HFFc6 (cell line): Measurements from ENCODE around the gene SEPTIN8. TPM values are rescaled to one million over a fixed set of nuclear protein-coding genes. Genes with fewer than 3 reads are reported as not detected.
A peak's percentile ranks its signal among the peaks of the same experiment; 100 is the strongest.

Source experiments
- DNase-seq: peaks from one replicate; pipeline ENCODE4 v3.0.0-alpha.2; 2018
- H3K27ac Mint-ChIP-seq: 2 replicates; pipeline ENCODE4 v1.8.0; 2020; ENCODE audit warnings: mild to moderate bottlenecking, mixed read lengths
- H3K27me3 Mint-ChIP-seq: 2 replicates; pipeline ENCODE4 v1.8.0; 2021; ENCODE audit warnings: mild to moderate bottlenecking, moderate library complexity, mixed read lengths; ENCODE audit not compliant: insufficient read depth
- H3K36me3 Mint-ChIP-seq: 2 replicates; pipeline ENCODE4 v1.8.0; 2021; ENCODE audit warnings: low read depth, mixed read lengths
- H3K4me1 Mint-ChIP-seq: 2 replicates; pipeline ENCODE4 v1.8.0; 2020; ENCODE audit warnings: low read depth, mixed read lengths
- H3K4me3 Mint-ChIP-seq: 2 replicates; pipeline ENCODE4 v1.8.0; 2020; ENCODE audit warnings: mild to moderate bottlenecking, moderate library complexity, mixed read lengths
- H3K9me3 Mint-ChIP-seq: 2 replicates; pipeline ENCODE4 v1.8.0; 2020; ENCODE audit warnings: mild to moderate bottlenecking, mixed read lengths
- CTCF ChIP-seq: fragments of 200-600 bp; sonication (generic); IDR thresholded peaks from 2 replicates; pipeline ENCODE4 v1.5.0; 2021; ENCODE audit warnings: antibody characterized with exemption, mild to moderate bottlenecking
- total RNA-seq, 6 experiments: library from RNA; stranded (reverse); fragmentation: NEBNext Ultra II Directional; extraction: Animal tissue kit (Norgen Biotek cat#: 25700); gene quantifications; 2 replicates in 1 of 6; 3 replicates in 5 of 6; pipeline ENCODE4 v1.2.3, GENCODE V29; 2021

The SEPTIN8 gene
- total RNA-seq, 6 experiments from 2014 or later, result 53.9 to 67.1 (median 59.2) TPM

- no peak overlapping the region for H3K27ac Mint-ChIP-seq
- no peak overlapping the region for H3K4me3 Mint-ChIP-seq
- DNase-seq, result no peak
- peaks cover 1% of the 10 kb centered on the region; the same call in 1 of the 2 replicates for H3K27me3 Mint-ChIP-seq
- H3K36me3 Mint-ChIP-seq, result no peaks in the 10 kb centered on the region
- H3K4me1 Mint-ChIP-seq, result peaks cover 6% of the 10 kb centered on the region
- no peak for TF ChIP-seq CTCF
- H3K9me3 Mint-ChIP-seq, result no peaks in the 10 kb centered on the region
These were observed 46.5 kb upstream of the SEPTIN8 start for GRCh38 chr5:132823481-132824050.

DNA sequence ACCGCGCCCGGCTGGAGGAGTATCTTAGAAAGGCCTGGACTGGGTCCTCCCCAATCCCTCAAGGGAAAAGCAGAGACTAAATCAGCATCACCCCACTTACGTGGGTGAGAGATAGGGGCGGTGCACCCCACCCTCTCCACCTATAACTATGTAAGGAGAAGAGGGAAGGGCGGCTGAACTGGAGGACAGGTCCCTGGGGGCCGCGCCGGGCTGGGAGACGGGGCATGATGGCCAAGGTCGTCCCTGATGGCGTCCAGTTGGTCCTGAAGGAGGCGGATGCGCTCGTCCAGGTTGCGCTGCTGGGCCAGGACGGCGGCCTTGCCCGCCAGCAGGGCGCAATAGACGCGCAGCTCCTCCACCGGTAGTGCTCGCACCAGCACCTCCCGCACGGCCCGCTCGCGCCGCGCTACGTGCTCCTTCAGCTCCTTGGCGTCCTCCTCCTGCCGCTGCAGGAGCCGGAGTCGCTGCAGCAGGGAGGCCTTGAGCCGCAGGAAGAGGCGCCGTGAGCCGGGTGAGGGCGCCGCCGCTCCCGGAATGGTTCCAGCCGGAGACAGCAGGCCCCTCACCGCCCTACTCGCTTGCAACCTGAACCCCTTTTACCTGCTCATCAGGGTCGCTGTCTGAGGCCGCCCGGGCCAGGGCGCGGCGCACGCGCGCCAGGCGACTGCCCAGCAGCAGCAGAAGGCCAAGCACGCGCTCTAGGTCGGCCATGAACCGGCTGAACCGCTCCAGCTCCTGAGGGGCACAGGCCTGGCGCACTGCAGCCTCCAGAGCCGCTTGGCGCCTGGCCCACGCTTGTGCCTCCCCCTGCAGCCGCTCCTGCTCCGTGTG lies 45.8 kb upstream of the SEPTIN8 start:
- Mint-ChIP-seq H3K27ac (no peak overlapping the region), H3K36me3 (no peaks in the 10 kb centered on the region), H3K9me3 (no peaks in the 10 kb centered on the region), H3K27me3 (peaks cover 1% of the 10 kb centered on the region; the same call in 1 of the 2 replicates), H3K4me3 (no peak overlapping the region), H3K4me1 (peaks cover 6% of the 10 kb centered on the region)
- DNase-seq, result no peak
- no peak for TF ChIP-seq CTCF

DNA sequence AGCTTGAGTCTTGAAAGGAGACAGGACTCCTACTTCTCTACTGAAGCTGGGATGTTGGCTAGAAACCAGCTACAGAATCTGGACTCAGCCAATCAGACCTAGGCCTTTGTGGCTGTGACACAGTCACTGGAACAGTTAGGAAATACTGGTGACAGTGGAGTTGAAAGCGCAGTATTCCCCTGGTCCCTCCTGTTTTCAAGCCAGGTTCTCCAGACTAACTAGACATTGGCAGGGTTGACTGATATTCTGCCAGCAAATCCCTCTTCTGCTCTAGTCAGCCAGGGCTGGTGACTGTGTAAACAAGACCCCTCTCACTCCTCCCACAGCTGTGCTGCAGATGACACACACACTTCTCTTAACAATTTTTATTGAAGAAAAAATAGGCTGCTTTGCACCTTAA lies 44.8 kb upstream of the SEPTIN8 start:
- H3K27ac Mint-ChIP-seq, result no peak overlapping the region
- H3K4me3 Mint-ChIP-seq, result no peak overlapping the region
- peaks cover 1% of the 10 kb centered on the region; the same call in 1 of the 2 replicates for H3K27me3 Mint-ChIP-seq
- no peaks in the 10 kb centered on the region for H3K9me3 Mint-ChIP-seq
- no peaks in the 10 kb centered on the region for H3K36me3 Mint-ChIP-seq
- peaks cover 6% of the 10 kb centered on the region for H3K4me1 Mint-ChIP-seq
- peak; percentile 13 for DNase-seq
- TF ChIP-seq CTCF, result no peak

- no peak overlapping the region for H3K4me3 Mint-ChIP-seq
- DNase-seq, result no peak
- no peak for TF ChIP-seq CTCF
- peaks cover 1% of the 10 kb centered on the region; the same call in 1 of the 2 replicates for H3K27me3 Mint-ChIP-seq
- H3K36me3 Mint-ChIP-seq, result no peaks in the 10 kb centered on the region
- H3K4me1 Mint-ChIP-seq, result peaks cover 6% of the 10 kb centered on the region
- H3K9me3 Mint-ChIP-seq, result no peaks in the 10 kb centered on the region
- H3K27ac Mint-ChIP-seq, result no peak overlapping the region
These were observed 44.3 kb upstream of the SEPTIN8 start for GRCh38 chr5:132821350-132821749.

GRCh38 chr5:132820162-132820754 lies 43.2 kb upstream of the SEPTIN8 start:
- TF ChIP-seq CTCF, result peak; percentile 98
- Mint-ChIP-seq H3K36me3 (no peaks in the 10 kb centered on the region), H3K4me3 (no peak overlapping the region), H3K9me3 (no peaks in the 10 kb centered on the region), H3K27ac (no peak overlapping the region), H3K27me3 (peaks cover 2% of the 10 kb centered on the region), H3K4me1 (peaks cover 9% of the 10 kb centered on the region)
- peak; percentile 79 for DNase-seq
